NCI-H82 treated with DMSO at 0.1 percent for 48 hours (cell line): Measurements from ENCODE around the gene PLGRKT.
A peak's percentile ranks its signal among the peaks of the same experiment; 100 is the strongest.
"Not testable (repeated sequence)": the region's sequence is repeated elsewhere in the genome, so short reads cannot be mapped to it uniquely, and the experiment has no call there.

Experiments
- DNase-seq: peaks from one replicate; lab custom pipeline; 2025; ENCODE audit not compliant: unreplicated experiment; lab: John Stamatoyannopoulos, UW

Gene PLGRKT

DNA sequence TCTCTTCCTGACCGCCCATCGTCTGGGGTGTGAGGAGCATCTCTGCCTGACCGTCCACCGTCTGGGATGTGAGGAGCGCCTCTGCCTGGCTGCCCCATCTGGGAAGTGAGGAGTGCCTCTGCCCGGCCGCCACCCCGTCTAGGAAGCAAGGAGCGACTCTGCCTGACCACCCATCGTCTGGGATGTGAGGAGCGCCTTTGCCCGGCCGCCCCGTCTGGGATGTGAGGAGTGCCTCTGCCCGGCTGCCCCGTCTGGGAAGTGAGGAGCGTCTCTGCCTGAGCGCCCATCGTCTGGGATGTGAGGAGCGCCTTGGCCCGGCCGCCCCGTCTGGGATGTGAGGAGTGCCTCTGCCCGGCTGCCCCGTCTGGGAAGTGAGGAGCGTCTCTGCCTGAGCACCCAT is 4.4 kb downstream of the PLGRKT start:
- not testable (repeated sequence) for DNase-seq

DNA sequence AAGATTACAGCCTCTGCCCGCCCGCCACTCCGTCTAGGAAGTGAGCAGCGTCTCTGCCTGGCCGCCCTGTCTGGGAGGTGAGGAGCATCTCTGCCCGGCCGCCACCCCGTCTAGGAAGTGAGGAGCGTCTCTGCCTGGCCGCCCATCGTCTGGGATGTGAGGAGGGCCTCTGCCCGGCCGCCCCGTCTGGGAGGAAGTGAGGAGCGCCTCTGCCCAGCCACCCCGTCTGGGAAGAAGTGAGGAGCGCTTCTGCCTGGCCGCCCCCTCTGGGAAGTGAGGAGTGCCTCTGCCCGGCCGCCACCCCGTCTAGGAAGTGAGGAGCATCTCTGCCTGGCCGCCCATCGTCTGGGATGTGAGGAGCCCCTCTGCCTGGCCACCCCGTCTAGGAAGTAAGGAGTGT is 4.8 kb downstream of the PLGRKT start:
- not testable (repeated sequence) for DNase-seq

DNA sequence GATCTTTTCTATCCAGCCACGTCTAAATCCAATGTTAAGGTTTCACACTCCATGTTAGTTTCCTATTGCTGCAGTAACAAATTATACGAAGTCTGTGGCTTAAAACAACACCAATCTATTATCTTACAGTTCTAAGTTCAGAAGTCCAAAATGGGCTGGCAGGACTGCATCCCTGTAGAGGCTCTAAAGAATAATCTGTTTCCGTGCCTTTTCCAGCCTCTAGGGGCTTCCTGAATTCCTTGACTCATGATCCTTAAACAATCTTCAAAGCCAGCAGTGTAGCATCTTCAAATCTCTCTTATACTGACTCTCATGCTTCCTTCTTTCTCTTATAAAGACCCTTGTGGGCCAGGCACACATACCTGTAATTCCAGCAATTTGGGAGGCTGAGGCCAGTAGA is 6.8 kb downstream of the PLGRKT start:
- DNase-seq = no peak

DNA sequence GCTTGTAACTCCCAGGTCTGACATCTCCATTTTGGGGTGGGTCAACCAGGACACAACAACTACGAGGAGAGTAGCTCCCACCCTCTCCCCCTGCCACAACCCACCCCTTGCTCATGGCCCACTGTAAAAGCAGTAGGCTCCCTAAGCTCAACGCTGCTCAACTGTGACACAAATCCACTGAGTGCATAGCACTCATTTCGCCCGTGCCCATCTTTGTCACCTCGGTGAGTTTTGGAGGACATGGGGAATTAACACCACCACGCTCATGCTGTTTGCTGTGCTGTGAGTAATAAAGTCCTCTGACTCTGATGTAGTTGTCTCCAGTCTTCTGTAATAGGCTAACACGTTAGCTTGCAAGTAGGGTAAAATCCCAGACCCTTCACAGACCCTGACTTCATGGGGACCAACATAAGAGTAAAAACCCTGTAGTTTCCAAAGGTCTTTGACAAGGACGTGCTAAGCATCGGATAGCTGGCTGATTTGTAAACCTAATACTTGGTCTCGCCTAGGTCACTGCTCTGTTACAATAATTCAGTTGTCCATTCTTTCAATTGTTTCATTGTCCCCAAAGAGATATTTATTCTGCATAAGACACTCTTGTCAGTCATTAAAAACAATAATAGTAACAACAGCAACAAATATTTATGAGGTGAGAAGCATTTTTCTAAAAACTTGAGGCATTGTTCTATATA is 7.7 kb downstream of the PLGRKT start:
- no peak for DNase-seq

DNA sequence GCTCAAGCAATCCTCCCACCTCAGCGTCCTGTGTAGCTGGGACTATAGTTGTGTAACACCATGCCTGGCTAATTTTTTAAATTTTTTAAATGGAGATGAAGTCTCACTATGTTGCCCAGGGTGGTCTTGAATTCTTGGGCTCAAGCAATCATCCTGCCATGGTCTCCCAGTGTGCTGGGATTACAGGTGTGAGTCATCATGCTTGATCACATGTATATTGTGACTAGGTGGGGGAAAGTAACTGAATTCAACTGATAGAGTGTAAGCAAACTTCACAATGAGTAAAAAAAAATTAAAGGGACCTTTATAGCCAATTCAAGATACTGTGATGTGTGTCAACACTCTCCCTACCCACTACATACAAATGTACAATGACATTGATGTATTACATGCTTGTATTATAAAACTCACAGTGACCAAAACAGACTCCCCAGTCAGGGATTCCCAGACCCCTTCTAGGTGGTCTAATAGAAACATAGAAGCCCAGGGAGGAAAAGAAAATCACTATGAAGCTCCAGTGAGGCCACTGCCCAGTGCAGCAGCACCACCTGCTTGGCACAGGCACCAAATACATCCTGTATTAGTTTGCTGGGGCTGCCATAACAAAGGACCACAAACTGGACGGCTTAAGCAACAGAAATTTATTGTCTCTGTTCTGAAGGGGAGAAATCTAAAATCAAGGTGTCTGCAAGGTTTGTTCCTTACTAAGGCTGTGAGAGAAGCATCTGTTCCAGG is 8.8 kb downstream of the PLGRKT start:
- no peak for DNase-seq

DNA sequence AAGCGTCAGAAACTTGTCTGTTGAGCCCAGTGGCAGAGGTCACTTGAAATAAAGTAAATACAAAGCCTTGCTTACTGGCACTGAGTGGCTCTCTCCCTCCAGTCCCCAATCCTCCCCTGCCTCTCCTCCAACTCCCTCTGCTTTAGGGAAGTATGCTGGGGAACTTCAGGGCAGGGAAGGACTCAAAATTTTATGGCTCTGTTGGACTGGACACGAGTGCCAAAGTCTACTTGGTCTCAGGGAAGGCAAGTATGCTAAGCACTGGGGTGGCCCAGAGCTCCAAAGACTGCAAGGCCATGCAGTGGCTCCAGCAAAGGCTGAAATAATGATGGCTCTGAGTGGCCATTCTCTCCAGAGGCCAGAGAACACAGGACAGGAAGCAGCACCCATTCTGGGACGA is 9.6 kb downstream of the PLGRKT start:
- DNase-seq = no peak

DNA sequence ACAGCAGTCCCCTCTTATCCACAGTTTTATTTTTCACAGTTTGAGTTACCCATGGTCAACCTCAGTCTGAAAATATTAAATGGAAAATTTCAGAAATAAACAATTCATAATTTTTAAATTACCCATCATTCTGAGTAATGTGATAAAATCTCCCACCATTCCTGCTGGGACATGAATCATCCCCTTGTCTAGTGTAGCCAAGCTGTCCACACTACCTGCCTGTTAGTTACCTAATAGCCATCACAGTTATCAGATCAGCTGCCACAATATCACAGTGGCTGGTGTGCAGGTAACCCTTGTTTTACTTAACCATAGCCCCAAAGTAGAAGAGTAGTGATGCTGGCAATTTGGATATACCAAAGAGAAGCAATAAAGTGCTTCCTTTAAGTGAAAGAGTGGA is 10.7 kb downstream of the PLGRKT start:
- no peak for DNase-seq

DNA sequence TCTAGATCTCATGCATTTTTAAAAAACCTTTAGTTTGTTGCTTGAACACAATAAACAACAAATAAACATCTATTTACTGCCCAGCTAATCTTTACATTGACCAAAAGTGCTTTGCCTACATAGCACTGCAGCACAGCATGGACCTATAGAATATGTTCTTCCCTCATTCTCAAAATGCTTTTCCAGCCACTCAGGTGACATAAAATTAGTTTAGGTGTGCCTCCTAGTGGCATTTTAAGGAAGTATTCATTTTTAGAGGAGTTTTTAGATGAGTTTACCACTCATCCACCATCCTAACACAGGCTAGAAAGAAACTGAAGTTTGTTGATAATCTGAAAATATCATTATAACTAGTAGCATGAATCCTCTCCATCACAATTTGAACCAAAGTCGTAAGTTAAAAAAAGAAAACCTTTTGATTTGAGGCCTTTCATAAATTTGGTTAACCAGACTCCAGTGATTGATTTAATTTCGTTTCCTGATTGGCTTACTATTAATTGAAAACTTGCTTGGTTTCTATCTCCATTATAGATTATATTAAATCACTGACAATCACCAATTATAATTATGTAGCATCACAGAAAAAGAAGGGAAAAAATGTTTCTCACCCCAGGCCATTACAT is 12.6 kb downstream of the PLGRKT start:
- peak; percentile 2 for DNase-seq

DNA sequence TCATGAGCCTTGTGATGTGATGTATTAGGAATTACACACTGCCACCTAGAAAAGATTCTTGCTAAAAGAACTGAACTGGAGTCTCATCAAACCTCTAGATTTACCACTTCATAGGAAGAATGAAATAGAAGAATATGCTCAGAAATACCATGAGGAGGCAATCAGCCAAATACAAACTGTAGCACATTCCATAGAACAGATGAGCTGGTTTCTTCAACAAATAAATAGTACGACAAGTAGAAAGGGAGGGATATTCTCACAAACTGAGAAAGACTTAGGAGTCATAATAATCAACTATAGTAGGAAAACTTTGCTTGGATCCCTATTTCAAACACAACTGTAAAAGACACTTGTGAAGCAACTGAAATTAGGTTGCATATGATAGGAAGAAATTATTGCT is 15.4 kb downstream of the PLGRKT start:
- DNase-seq = no peak

DNA sequence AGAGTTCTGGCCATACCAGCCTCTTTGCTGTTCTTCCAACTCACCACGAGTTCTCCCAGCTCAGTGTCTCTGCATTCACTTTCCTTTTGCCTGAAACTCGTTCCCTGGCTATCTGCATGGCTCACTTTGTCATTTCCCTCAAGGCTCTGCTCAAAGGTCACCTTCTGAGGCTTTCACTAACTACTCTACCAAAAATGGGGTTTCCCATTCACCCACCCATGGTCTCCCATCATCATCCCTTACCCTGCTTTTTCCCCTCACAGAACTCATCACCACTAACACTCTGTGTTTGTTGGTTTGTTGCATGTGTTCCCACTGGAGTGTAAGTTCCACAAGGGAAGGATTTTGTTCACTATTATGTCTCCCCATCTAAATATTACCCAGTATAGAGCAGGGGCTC is 16.6 kb downstream of the PLGRKT start:
- no peak for DNase-seq

DNA sequence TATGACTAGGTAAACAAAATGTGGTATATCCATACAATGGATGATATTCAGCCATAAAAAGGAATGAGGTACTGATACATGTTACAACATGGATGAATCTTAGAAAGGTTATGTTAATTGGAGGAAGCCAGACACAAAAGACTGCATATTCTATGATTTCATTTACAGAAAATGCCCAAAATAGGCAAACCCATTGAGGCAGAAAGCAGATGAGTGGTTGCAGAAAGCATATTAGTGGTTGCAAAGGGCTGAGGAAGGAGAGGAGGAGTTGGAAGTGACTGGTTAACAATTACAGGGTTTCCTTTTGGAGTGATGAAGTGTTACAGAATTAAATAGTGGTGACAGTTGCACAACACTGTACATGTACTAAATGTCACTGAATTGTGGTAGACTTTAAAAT is 17.7 kb downstream of the PLGRKT start:
- no peak for DNase-seq

DNA sequence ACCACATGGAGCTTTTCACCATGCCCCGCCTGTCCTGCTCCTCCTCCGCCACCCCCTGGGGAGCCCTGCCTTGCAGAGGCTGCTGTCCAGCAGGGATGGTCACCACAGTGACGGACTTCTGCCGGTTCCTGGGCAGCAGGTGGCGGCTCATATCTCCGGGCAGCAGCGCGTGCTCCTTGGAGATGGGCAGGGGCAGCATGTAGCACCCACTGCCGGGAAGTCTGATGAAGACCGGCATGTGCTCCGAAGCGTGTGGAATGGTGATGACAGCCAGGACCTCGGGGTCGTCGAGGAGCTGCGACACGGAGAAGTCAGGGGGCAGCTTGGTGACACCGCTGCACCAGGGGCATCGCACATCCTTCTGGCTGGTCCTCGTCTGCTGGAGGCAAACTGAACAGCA is 19.2 kb downstream of the PLGRKT start:
- DNase-seq = no peak

DNA sequence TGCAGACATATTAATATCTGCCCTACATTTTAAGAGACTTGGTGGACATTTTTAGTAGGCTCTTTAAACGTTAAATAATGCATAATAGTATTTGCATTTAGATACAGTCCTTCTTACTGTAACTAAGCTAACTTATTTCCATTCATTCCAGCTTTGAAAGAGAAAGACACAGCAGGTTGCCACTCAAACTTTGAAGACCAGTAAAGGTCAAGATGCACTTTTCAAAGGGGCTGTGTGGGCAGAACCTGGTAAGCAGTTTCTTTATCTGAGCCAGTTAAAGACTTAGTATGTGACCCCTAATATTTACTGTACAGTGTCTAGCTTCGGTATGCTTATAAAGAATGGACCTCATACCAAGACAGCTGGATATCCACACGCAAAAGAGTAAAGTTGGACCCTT is 20.8 kb downstream of the PLGRKT start:
- DNase-seq = no peak

DNA sequence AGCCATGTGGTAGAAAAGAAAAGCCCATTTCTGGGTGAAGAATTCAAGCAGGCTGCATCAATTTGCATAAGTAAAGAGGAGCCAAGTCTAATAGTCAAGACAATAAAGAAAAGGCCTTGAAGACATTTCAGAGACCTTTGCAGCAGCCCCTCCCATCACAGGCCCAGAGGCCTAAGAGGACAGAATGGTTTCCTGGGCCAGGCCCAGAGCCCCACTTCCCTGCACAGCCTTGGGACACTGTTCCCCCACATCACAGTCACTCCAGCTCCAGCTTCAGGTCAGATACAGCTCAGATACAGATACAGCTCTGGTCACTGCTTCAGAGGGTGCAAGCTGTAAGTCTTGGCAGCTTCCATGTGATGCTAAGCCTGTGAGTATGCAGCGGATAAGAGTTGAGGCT is 29.1 kb downstream of the PLGRKT start:
- no peak for DNase-seq

DNA sequence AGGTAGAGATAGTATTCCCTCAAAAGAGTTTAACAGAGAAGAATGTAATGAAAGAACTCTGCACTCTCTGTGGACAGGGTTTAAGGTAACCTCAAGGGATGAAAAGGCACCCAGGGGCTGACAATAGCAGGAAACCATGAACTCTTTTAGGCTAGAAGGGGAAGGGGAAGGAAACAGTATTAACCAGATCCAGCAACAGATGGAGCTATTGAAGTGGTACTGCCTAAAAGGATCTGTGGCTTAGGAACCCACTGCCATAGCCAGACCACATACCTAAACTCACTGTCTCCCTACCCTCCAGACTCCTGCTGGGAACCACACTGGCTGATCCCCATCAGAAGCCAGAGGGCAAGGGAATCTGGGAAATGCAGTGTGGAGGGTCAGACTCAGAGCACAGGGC is 35.5 kb downstream of the PLGRKT start:
- peak; percentile 74 for DNase-seq

DNA sequence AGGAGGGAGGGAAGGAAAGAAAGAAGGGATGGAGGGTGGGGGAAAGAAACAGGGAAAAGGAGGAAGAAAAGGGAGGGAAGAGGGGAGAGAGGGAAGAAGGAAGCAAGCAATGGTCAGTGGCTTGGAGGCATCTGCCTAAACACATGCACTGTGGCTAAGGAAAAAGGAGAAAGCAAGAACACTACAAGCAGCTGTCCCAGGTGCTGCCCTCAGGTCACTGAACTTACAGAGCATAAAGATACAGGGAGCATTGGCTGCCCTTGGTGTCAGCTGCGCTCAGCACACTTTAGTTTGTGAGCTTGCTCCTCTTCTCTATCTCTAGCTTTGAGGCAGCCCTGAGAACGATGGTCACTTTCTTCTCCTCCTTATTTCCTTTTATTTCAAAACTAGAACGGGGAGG is 40.2 kb downstream of the PLGRKT start:
- DNase-seq = not testable (repeated sequence)

DNA sequence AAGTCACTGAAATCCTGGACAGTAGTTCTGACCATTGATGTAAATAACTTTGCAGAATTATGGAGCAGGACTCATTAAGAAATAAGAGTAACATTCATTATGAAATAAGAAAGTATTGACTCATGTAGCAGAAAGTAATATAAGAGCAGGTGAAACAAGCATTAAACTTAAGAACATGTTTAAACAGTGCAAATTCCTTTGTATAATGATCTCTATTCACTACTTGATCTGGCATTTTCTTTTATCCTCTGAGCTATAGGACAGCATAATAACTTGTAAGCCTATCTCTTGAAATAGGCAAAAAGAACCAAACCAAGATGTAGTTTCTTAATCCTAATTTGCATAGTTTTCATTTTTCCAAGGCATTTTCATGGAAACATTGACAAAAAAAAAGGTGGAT is 42.3 kb downstream of the PLGRKT start:
- no peak for DNase-seq

DNA sequence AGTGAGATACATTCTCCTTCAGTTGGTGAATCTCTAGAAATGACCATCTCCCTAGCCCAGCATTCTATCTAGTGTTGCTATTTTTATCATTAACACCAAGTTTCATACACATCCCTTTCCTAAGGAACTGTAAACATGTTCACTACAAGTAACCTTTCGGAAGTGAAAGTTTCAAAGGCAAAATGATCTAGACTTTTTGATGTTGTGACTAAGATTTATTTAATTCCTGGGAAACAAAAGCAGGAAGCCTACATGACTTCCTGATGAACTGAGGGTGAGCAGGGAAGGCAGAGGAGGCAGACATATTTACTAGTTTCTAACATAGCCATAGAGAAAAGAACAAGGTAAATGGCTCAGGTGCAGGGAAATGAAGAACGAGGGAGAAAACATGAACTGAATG is 43.7 kb downstream of the PLGRKT start:
- not testable (repeated sequence) for DNase-seq

DNA sequence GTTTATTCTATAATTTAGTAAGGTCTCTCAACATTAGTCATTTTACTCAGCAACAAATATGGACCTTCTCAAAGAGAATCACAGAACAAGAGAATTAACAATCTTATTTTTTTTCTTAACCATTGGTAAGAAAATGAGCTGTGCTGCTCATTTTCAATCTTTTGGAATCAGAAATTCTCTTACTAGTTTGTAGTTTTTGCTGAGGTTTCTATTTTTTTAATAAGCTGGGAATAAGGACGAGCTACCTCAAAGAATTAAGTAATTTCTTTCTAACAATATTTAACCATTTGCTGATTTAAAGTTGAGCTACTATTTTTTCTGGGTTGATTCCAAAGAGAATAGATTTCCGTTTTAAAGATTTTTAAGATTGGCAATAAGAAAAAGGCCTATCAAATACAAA is 44.2 kb downstream of the PLGRKT start:
- no peak for DNase-seq

DNA sequence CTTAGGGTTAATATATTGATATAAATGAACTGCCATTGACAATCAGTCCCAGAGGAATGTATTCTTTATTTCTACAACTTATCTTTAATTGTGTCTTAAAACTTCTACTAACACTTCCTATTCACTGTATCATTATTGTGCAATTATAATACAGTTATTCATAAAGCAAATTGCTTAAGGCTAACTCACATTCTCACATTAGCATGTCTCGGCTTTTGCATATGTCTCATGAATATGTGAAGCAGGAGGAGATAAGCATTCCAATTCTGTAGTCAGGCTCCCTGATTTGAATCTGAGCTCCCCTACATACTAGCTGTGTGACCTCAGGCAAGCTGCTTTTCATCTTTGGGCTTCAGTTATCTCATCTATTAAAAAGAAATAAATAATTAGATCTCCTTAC is 45.4 kb downstream of the PLGRKT start:
- DNase-seq = no peak

DNA sequence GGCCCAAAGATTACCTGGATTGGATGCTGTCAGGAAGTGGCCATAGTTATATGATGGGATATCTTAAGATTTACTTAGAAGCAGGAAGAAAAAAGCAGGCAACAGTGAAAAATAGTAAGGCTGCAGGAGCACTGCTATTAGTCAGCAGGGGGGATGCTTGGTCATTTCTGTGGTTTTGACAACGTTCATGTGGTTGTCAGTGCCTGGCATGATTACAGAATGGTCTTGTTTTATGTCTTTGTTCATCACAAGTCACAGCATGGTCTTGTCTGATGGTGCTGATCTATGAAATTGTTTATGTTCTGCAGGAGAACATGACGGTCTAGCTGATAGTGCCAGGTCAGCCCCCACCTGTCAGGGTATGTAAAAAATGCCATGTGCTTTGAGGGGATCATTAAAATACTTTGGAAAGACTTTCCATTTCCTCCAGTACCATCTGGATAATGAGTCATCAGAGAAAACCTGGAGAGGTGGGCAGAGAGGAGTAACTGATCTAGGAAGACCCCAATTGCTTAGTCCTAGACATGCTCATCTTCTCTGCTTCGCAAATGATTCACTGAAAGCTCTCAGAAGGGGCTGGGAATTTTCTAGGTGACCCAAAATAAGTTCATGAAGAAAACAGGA is 48.5 kb downstream of the PLGRKT start:
- no peak for DNase-seq
